ENCODE data around the gene CREBBP.

The CREBBP gene

DNA sequence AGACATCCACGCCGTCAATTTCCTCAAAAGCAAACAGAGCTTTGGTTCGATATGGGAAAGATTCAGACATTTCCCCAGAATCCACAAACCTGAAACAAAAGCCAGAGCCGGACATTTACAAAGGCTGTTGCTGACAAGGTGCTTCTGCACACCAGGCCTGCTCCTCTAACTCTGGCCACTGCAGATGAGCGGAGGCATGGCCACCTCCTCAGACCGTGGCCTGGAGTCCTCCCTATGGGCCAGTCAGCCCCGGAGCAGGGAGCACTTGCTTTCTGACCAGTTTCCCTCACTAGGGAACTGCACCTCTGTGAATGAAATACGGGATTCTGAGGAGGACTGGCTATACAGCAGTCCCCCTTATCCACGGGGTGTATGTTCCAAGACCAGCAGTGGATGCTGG is 140.9 kb downstream of the CREBBP start:
- TF ChIP-seq, protein P1, sequence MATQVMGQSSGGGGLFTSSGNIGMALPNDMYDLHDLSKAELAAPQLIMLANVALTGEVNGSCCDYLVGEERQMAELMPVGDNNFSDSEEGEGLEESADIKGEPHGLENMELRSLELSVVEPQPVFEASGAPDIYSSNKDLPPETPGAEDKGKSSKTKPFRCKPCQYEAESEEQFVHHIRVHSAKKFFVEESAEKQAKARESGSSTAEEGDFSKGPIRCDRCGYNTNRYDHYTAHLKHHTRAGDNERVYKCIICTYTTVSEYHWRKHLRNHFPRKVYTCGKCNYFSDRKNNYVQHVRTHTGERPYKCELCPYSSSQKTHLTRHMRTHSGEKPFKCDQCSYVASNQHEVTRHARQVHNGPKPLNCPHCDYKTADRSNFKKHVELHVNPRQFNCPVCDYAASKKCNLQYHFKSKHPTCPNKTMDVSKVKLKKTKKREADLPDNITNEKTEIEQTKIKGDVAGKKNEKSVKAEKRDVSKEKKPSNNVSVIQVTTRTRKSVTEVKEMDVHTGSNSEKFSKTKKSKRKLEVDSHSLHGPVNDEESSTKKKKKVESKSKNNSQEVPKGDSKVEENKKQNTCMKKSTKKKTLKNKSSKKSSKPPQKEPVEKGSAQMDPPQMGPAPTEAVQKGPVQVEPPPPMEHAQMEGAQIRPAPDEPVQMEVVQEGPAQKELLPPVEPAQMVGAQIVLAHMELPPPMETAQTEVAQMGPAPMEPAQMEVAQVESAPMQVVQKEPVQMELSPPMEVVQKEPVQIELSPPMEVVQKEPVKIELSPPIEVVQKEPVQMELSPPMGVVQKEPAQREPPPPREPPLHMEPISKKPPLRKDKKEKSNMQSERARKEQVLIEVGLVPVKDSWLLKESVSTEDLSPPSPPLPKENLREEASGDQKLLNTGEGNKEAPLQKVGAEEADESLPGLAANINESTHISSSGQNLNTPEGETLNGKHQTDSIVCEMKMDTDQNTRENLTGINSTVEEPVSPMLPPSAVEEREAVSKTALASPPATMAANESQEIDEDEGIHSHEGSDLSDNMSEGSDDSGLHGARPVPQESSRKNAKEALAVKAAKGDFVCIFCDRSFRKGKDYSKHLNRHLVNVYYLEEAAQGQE (IDR thresholded peaks at IDR 0.05; ENCODE audit: insufficient read depth in 1 of 2, low read depth in 2 of 2, low read length in 2 of 2), result no peak

DNA sequence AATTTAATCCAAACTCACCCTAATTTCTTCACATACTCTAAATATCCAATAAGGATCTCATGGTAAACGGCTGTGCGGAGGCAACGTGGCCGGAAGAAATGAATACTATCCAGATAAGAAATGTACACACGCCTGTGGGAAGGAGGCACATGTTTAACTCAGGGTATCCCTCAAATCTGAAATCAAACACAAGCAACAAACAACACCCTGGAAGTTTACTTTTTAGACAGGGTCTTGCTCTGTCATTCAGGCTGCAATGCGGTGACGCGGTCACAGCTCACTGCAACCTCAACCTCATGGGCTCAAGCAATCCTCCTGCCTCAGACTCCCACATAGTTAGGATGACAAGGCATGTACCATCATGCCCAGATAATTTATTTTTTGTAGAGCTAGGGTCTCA is 142.0 kb downstream of the CREBBP start:
- no peak for TF ChIP-seq TAF1 (IDR thresholded peaks at IDR 0.05; ENCODE audit: borderline replicate concordance, insufficient read depth, low read length)
- no peak for TF ChIP-seq FOXP2 (optimal IDR thresholded peaks at IDR 0.05; ENCODE audit: borderline replicate concordance, extremely low read depth, extremely low read length, insufficient read depth)

DNA sequence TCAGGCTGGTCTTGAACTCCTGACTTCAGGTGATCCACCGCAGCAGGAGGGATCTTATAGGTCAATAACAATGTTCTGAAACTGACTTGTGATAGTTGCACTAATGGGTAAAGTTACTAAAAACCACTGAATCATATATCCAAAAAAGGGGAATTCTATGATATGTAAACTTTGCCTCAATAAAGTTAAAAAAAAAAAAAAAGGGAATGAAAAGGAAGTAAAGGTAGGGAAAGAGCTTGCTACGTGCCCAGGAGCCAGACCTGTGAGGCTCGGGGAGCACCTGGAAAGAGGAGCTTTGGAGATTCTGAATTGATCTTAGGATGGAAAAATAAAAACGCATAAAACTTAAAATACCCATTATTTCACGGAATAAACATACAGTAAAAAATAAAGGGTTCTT is 142.4 kb downstream of the CREBBP start:
- TF ChIP-seq POLR2AphosphoS5 (IDR thresholded peaks at IDR 0.05; ENCODE audit: low read depth, low read length) (no peak), SIN3A (IDR thresholded peaks at IDR 0.05; ENCODE audit: borderline replicate concordance, insufficient read depth, low read length) (no peak), FOXP2 (optimal IDR thresholded peaks at IDR 0.05; ENCODE audit: borderline replicate concordance, extremely low read depth, extremely low read length, insufficient read depth) (no peak), TAF1 (IDR thresholded peaks at IDR 0.05; ENCODE audit: borderline replicate concordance, insufficient read depth, low read length) (no peak)
- TF ChIP-seq, protein P1 (IDR thresholded peaks at IDR 0.05; ENCODE audit: insufficient read depth in 1 of 2, low read depth in 2 of 2, low read length in 2 of 2), result no peak

DNA sequence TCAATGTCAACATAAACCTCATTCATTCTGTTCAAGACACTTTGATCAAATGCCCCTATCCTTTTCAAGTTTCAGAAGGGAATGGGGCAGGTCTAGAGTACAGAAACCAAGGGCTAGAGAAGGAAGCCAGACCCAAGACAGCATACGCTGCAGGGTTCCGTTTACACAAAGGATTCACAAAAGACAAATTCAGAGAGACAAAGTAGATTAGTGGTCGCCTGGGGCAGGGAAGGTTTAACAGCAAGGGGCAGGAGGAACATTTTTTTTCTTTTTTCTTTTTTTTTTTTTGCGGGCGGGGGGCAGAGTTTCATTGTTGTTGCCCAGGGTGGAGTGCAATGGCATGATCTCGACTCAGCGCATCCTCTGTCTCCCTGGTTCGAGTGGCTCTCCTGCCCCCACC is 143.3 kb downstream of the CREBBP start:
- TF ChIP-seq SIN3A (IDR thresholded peaks at IDR 0.05; ENCODE audit: borderline replicate concordance, insufficient read depth, low read length), result no peak
- TF ChIP-seq, protein P1 (IDR thresholded peaks at IDR 0.05; ENCODE audit: insufficient read depth in 1 of 2, low read depth in 2 of 2, low read length in 2 of 2), result no peak
- no peak for TF ChIP-seq POLR2AphosphoS5 (IDR thresholded peaks at IDR 0.05; ENCODE audit: low read depth, low read length)
- TF ChIP-seq TAF1 (IDR thresholded peaks at IDR 0.05; ENCODE audit: borderline replicate concordance, insufficient read depth, low read length), result no peak
- no peak for TF ChIP-seq FOXP2 (optimal IDR thresholded peaks at IDR 0.05; ENCODE audit: borderline replicate concordance, extremely low read depth, extremely low read length, insufficient read depth)

DNA sequence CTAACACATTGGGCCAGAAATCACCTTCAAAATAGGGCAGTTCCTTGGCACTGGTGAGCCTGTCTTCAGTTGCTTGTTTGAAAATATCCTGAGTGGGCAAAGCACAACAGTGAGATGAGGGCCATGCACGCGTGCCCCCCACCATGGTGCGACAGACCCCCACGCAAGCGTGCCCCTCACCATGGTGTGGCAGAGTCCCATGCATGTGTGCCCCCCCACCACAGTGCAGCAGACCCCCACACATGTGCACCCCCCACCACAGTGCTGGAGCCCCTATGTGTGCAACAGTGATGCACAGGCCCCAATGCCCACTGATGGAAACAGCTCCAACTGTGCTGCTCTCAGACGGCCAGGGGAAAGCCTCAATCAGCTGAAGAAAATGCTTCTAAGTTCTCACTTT is 144.4 kb downstream of the CREBBP start:
- TF ChIP-seq SIN3A (IDR thresholded peaks at IDR 0.05; ENCODE audit: borderline replicate concordance, insufficient read depth, low read length), result no peak
- TF ChIP-seq FOXP2 (optimal IDR thresholded peaks at IDR 0.05; ENCODE audit: borderline replicate concordance, extremely low read depth, extremely low read length, insufficient read depth), result no peak
- no peak for TF ChIP-seq POLR2AphosphoS5 (IDR thresholded peaks at IDR 0.05; ENCODE audit: low read depth, low read length)
- TF ChIP-seq TAF1 (IDR thresholded peaks at IDR 0.05; ENCODE audit: borderline replicate concordance, insufficient read depth, low read length), result no peak
- TF ChIP-seq, protein P1 (IDR thresholded peaks at IDR 0.05; ENCODE audit: insufficient read depth in 1 of 2, low read depth in 2 of 2, low read length in 2 of 2), result no peak
